Right renal pelvis (tissue), 4 donors: ENCODE data around the gene TMEM130. TPM values are rescaled to one million over a fixed set of nuclear protein-coding genes. Genes with fewer than 3 reads are reported as not detected.
A peak's percentile ranks its signal among the peaks of the same experiment; 100 is the strongest.
"Not testable (repeated sequence)": the region's sequence is repeated elsewhere in the genome, so short reads cannot be mapped to it uniquely, and the experiment has no call there.

Experiments
- DNase-seq, 4 donors: peaks; one replicate each; pipeline ENCODE4 v3.0.0-alpha.2; 2013; ENCODE audit warnings: low read depth in 4 of 4, low spot score in 3 of 4, missing footprints in 1 of 4
- polyA plus RNA-seq, 4 donors: library from polyadenylated mRNA; unstranded; fragments of 120-200 nt; gene quantifications; one replicate each; pipeline ENCODE4 v1.2.1, GENCODE V29; 2013; ENCODE audit not compliant: insufficient read length in 4 of 4

Gene TMEM130
- polyA plus RNA-seq, 4 donors = 3.9 to 5.9 (median 5.2) TPM

DNA sequence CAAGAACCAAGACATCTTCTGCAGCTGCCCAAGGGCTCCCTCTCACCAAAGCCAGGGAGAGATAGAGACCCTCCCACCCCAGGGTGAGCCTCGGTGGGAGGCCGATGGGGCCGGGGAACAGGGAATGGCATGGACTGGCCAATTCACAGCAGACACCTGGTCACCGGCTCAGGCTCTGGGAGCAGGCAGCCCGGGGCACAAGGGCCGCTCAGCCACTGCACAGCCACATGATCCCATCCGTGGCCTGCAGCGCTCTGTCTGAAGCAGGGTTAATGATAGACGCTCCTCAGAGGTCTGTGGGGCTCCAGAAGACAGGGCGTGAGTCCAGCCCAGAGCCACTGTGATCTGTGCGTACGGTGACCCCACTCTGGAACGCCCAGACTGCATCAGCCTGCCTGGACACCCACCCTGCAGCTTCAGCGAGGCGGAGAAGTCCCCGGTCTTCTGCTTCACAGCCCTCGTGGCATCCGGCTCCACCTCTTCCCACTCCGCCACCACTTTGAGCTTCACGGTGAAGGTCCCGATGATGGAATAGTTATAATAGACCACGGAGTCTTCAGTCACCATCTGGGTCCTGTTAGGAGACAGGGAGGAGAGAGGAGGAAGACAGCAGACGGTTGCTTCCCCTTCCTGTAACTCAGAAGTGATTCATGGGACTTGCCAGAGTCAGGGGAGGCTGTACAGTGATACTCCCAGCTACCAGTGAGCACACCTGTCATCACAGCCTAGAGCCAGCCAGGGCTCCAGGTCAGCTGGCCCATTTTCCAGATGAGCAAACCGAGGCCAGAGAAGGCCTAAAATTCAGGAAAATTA lies 14.0 kb downstream of the TMEM130 start:
- no peak for DNase-seq

DNA sequence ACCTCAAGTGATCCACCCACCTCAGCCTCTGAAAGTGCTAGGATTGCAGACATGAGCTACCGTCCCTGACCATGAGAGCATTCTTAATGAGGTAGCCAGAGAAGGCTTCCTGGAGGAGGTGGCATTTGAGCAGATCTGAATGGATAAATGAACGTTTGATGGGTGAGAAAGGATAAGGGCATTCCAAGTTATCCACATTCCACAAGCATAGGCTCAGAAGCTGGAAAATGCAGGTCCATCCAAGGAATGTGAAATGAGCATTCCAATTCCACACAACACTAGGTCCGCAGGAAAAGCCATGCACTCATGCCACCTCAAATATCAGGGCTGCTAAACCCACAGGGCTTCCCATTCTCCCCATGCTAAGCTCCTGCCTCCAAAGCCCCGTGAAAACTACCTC lies 17.0 kb downstream of the TMEM130 start:
- DNase-seq = no peak

DNA sequence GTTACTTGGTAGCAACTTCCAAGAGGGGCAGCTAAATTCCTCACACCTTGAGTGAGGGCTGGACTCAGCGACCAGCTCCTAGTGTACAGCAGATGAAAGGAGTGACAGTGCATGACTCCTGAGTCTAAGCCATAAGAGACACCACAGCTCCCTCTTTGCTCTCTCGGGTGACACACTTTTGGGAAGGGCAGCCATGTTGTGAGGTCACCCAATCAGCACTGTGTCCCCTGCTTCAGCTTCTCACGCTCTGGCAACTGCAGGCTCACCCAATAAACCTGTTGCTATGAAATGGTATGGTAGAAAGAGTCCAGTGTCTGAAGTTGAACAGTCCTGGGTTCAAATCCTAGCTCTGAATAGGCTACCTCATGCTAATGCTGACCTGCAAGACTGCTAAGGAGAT lies 20.9 kb downstream of the TMEM130 start:
- no peak for DNase-seq

DNA sequence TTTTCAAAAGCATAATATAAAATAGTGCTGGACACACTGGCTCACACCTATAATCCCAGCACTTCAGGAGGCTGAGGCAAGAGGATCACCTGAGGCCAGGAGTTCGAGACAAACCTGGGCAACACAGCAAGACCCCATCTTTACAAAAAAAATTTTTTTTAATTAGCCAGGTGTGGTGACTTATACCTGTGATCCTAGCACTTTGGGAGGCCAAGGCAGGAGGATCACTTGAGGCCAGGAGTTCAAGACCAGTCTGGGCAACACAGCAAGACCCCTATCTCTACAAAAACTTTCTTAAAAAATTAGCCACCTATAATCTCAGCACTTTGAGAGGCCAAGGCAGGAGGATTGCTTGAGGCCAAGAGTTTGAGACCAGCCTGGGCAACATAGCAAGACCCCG lies 27.3 kb downstream of the TMEM130 start:
- not testable (repeated sequence) for DNase-seq

DNA sequence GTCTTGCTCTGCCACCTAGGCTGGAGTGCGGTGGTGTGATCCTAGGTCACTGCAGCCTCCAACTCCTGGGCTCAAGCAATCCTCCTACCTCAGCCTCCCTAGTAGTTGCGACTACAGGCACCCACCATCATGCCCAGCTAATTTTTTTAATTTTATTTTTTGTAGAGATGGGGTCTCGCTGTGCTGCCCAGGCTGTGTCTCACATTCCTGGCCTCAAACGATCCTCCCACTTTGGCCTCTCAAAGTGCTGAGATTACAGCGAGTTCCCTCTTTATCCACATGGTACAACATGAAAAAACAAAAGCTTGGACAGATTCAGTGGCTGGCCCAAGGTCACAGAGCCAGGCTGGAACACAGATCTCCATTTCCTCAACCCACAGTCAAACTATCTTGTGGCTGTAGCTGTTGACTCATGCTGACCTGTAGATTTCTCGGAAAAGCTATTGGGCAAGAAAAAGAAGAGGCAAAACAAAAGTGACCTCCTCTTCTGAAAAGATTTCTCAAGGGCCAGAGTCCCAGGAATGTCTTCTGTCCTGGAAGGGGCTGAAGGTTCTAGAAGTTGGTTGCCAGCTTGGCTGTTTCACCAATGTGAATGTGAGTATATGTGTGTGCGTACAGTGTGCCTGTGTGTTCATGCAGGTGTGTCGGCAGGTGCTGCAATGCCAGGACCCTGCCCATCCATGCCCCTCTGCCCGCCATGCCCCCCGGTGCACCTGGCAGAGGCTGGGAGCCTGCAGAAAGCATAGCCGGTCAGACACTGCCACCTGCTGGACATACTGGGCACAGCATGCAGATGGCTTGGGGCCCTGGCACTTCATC lies 28.4 kb downstream of the TMEM130 start:
- DNase-seq = peak in 2 of 4 donors; percentile 10 to 52

DNA sequence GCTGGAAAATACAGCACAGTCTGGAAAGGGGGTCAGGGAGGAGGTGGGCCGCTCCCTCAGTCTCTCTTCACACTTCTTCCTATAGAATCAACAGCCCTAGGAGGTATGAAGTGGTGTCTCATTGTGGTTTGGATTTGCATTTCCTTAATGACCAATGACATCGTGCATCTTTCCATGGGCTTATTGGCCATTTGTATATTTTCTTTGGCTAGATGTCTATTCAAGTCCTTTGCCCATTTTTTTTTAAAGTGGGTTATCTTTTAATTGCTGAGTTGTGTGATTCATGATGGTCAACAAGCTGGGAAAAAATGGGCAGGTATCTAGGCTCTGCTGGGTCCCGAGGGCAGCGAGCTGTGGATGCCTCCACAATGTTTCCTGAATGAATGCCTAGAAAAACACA lies 29.1 kb downstream of the TMEM130 start:
- no peak for DNase-seq

DNA sequence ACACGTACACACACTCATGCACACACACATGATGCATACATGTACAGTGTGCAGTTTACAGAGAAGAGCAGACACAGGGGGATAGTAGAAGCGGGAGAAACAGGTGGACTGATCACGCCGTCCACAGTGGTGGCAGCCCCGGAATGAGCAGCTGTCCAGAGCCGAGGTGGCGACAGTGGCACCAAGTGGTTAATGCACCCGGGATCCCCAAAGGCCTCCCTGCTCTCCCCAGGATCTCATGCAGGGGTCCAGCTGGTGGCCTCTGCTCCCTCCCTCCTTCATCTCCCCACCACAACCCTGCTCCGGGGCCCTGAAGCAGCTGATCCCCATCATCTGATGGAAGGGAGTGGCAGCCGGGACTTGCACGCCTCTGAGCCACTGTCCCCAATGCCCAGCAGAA lies 29.7 kb downstream of the TMEM130 start:
- DNase-seq = no peak

DNA sequence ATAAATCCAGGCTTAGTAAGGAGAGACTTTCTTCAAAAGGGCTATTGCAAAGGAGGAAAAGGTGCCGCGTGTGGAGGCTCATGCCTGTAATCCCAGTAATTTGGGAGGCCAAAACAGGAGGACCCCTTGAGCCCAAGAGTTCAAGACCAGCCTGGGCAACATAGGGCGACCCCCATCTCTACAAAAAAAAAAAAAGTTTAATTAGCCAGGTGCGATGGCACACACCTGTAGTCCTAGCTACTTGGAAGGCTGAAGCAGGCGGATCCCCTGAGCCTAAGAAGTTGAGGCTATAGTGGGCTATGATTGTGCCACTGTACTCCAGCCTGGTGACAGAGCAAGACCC lies 32.2 kb downstream of the TMEM130 start:
- no peak for DNase-seq

DNA sequence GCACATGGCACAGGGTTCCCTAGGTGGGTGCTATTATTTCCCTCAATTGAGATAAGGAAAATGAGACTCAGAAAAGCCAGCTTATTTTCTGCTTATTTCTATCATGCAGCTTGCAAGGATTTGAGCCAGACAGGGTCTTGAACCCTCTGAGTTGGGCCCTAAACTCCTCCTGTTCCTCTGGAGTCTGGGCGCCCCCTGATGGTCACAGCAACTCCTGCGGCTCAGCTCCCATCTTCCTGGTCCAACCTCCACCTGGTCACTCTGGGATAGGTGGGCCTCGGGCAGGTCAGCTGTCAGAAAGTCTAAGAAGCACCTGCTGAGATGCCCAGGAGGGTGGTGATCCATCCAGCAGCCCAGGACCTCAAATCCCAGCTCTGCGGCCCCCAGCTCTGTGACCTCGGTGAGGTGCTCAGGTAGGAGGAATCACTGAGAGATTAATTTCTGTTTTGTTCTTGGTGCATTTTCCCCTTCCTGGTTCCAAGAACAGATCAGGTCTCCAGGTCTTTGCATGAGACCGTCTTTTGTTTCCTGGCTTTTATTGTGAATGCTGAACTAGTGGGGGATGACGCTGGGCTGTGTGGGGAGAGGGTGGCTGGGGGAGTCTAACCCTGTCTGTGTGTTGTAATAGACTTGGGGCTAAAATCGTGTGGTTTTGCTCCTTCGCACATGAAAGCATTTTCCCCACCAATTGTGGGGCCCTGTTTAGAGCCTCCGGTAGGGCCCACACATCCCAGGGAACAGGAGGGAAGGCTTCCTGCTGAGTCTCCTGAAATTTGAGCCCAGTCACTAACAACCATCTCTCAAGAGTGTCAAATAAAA lies 32.8 kb downstream of the TMEM130 start:
- DNase-seq = peak in 2 of 4 donors; percentile 24 to 27

DNA sequence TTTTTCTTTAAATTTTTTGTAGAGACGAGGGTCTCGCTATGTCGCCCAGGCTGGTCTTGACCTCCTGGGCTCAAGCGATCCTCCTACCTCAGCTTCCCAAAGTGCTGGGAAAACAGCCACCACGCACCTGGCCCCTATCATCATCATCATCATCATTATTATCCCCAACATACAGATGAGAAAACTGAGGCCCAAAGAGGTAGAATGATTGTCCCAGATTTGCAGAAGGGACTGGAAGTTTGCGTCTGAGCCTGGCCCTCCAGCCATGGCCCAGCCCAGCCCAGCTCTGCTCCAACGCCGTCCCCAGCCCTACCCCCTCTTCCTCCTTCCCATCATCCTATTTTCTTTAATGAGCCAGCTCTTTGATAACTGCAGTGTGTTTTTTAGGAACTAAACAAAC lies 34.9 kb downstream of the TMEM130 start:
- DNase-seq = no peak

DNA sequence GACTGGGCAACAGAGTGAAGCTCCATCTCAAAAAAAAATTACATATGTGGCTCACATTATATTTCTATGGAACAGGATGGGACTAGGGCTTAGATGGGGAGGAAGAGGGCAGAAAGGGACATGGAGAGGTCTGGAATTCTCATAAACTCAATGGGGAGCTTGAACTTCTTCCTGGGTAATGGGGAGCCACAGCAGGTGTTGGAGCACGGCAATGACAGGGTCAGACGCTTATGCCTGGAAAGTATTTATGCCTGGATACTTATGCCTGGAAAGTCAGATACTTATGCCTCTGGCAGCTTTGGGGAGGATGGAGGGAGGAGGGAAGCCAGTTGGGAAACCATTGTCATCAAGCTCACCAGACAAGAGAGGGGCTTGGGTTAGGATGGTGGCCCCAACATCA lies 36.8 kb downstream of the TMEM130 start:
- no peak for DNase-seq

DNA sequence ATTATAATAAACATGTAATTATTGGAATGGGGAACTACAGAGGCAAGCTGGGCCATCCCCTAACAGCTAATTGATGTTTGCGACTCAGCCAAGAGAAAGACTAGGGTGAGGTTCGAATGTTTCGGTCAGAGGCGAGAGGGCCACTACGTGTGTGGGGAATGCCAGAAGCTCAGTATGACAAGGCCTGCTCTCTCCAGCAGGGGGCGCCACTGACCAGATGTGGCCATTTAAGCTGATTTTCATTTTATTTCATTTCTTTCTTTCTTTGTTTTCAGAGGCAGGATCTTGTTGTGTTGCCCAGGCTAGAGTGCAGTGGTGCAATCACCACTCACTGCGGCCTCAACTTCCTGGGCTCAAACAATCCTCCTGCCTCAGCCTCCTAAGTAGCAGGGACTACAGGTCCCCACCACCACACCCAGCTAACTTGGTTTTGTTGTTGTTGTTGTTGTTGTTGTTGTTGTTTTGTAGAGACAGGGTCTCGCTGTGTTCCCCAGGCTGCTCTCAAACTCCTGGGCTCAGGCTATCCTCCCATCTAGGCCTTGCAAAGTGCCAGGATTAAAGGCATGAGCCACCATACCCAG lies 38.1 kb downstream of the TMEM130 start:
- no peak for DNase-seq

DNA sequence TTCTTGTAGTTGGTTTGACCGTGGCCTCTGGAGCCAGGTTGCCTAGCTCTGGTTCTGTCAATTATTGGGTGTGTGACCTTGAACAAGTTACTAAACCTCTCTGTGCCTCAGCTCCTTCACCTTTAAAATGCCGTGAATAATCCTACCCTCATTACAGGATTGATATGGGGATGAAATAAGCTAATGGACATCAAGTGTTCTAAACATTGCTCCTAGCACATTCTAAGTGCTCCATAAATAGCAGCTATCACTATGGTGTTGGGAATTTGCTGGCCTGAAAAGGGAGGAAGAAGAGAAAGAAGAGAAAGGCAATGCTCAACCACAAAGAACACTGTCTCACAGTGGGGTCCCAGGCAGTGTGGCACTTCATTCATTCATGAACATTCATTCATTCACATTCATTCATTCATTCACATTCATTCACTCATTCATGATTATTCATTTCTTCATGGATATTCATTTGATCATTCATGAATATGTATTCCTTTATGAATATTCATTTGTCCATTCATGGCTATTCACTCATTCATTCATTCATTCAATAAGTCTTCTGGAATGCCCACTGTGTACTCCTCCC lies 38.8 kb downstream of the TMEM130 start:
- no peak for DNase-seq

DNA sequence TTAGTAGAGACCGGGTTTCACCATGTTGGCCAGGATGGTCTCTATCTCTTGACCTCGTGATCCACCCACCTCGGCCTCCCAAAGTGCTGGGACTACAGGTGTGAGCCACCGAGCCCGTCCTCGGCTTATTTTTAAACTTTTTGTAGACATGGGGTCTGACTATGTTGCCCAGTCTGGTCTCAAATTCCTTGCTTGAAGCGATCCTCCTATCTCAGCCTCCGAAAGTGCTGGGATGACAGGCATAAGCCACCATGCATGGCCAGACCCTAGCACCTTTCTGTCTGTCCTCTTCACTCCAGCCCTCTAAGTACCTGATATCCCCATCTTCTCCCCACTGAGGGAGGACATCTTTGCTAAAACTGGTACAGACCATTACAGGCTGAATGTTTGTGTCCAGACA lies 41.4 kb downstream of the TMEM130 start:
- DNase-seq = no peak

DNA sequence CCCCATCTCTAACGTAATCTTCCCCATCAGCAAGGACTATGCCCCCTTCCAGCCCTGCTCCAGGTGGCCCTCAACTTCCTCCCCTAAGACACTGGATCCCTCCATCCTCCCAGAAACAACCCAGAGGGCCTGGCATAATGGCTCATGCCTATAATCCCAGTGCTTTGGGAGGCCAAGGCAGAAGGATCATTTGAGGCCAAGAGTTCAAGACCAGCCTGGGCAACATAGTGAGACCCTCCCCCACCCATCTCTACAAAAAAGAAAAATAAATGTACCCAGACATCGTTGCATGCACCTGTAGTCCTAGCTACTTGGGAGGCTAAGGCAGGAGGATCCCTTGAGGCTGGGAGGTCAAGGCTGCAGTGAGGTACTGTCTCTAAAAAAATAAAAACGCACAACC lies 42.6 kb downstream of the TMEM130 start:
- no peak for DNase-seq

DNA sequence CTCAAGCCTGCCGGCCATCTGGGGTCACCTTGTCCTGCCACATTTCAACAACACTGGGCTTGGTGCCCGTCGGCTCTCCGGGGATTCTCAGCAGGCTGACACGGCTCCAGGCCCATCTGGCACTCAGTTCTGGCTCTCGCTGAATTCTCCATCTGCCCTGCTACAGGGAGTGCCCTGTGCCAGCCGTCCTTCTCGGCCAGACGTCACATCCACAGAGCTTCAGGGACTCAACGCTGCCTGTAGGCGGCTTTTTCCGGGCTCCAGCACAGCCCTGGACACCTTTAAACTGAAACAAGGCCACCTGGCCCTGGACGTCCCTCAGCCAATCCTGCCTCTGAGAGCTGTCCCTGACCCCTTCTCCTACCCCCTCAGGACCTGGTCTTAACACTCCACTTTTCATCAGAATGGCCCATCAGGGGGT lies 43.0 kb downstream of the TMEM130 start:
- no peak for DNase-seq

DNA sequence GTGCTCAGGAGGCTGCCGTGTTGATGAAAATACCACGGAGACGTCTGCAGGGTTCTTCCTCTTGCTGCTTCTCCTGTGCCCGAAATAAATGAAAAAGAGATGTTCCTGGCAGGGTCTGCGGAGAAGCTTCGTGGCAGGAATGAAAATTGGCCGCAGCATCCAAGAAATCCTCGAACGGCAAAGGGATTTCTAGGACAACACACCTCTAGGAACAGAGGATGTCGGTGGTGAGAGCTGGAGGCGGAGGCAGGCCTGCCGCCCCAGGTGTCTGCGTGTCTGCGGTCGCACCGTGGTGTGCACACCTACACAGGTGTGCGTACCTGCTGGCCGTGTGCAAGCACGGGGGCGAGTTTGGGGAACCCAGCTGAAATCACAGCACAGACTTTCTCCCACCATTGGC lies 43.4 kb downstream of the TMEM130 start:
- no peak for DNase-seq

DNA sequence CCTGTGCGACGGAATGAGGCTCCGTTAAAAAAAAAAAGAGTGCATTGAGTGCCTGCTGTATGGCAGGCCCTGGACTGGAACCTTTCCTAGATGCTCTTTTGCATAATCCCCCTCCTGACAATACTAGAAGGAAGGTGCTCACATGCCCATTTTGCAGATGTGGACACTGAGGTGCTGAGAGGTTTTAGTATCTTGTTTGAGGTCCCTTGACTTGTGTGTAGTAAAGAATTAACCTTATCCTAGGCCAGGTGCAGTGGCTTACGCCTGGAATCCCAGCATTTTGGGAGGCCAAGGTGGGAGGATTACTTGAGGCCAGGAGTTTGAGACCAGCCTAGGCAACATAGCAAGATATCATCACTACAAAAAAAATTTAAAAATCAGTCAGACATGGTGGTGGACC lies 46.6 kb downstream of the TMEM130 start:
- no peak for DNase-seq

DNA sequence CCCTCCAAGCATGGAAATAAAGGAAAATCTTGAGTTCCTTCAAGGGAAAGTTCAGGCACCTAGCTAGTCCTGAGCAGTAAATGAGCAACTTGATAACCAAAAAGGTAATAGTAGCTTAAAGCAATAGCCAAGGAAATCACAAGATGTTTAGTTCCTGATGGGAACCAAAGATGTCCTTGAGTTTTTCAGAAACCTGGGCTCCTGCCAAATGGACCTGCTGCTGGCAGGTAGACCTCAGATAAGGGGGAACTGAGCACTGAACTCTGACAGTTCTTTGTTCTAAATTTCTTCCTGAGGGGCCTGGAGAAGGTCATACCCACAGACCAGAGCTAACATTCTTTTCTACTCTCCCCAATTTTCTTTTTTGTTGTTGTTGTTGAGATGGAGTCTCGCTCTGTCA lies 48.5 kb downstream of the TMEM130 start:
- DNase-seq = no peak

DNA sequence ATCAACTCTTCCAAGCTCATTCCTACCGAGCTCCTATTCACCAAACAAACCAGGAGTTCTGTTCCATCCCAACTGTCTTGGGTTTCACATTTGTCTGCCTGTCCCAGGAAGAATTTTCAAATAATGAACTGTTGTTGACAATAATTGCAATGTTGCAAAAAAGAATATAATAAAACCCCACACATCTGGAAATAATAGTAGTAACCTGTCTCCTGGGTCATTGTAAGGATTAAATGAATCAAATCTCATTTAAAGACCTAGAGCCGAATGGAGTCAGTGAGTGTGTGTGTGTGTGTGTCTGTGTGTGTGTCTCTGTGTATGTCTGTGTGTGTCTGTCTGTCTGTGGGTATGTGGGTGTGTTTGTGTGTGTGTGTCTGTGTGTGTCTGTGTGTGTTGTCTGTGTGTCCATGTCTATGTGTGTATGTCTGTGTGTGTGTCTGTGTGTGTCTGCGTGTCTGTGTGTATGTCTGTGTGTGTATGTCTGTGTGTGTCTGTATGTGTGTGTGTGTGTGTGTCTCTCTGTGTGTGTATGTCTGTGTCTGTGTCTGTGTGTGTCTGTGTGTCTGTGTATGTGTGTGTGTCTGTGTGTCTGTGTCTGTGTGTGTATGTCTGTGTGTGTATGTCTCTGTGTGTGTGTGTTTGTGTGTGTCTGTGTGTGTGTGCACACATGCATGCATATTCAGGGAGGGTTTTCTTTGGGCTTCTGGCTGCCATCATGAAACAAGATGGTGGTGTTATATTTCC lies 52.7 kb downstream of the TMEM130 start:
- no peak for DNase-seq
